ENCODE results near the gene CHP1. TPM values are rescaled to one million over a fixed set of nuclear protein-coding genes. Genes with fewer than 3 reads are reported as not detected.

Gene CHP1
- total RNA-seq, 1 experiment from 2014 or later, result 107 TPM

DNA sequence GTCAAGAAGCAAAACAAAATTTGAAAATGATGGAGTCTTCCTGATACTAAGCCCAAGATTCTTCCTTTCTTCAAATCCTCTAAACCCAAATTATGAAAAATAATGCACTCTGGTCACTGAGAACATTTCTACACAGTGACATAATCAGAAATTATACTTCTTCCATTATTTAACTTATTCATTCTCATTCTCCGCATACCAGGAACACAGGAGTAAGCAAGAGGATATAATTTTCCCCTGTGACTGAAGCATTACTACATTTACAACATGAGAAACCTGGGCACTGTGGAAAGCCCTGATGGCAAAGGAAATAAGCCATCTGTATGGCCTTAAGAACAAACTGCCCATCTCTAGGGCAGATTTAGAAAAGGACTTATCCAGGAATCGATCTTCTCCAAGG, 47.5 kb upstream of the CHP1 start:
- CTCF ChIA-PET, result no interaction called here
- 0 out of 2 replicates have a peak, but pooled peaks cover 5% of the 10 kb centered on the region for H3K4me1 ChIP-seq (ENCODE audit: insufficient read depth, low read length)
- POLR2A ChIA-PET (ENCODE audit: unreplicated experiment), result no interaction called here
- 0 out of 2 replicates have a peak overlapping the region, but pooled peaks have one; percentile 47 for H2AFZ ChIP-seq (ENCODE audit: low read length)
- H3K9me3 ChIP-seq (ENCODE audit: low read length), result no peaks in the 10 kb centered on the region
- no peak overlapping the region for H3K27ac ChIP-seq (ENCODE audit: low read length)
- intact Hi-C loops (cut with micrococcal nuclease), result loop anchor here (5.0 to 10.0 kb wide), 4 partner anchors 66 to 249 kb away; partner anchors contain the start of gene INO80
- no peak overlapping the region for H3K4me2 ChIP-seq (ENCODE audit: low read length)
- no peak overlapping the region for H3K9ac ChIP-seq (ENCODE audit: low read length)
- no peak for ATAC-seq
- no peaks in the 10 kb centered on the region for H3K27me3 ChIP-seq (ENCODE audit: low read length)
- no peaks in the 10 kb centered on the region for H3K9me2 ChIP-seq (replicated peaks; ENCODE audit: low read length)
- no peak overlapping the region for H3K4me3 ChIP-seq (ENCODE audit: low read length)
- no peaks in the 10 kb centered on the region for H3F3A ChIP-seq (ENCODE audit: low read length, unreplicated experiment)
- TF ChIP-seq EZH2phosphoT487 (IDR thresholded peaks at IDR 0.05; ENCODE audit: borderline replicate concordance, low read length) (no peak), EZH2 (IDR thresholded peaks at IDR 0.05; ENCODE audit: low read length, unreplicated experiment) (no peak), CTCF (conservative IDR thresholded peaks at IDR 0.05; ENCODE audit: low read depth, low read length) (no peak)
- DNase-seq, result no peak
- no peaks in the 10 kb centered on the region for H3K79me2 ChIP-seq (ENCODE audit: low read length)
- no peaks in the 10 kb centered on the region for H4K20me1 ChIP-seq (ENCODE audit: low read length)
- no peaks in the 10 kb centered on the region for H3K36me3 ChIP-seq (ENCODE audit: low read depth, low read length)
- no TSS peak for BruUV-seq (replicated peaks)

GRCh38 chr15:41194444-41194843, 36.6 kb upstream of the CHP1 start:
- POLR2A ChIA-PET (ENCODE audit: unreplicated experiment), result no interaction called here
- TF ChIP-seq CTCF (conservative IDR thresholded peaks at IDR 0.05; ENCODE audit: low read depth, low read length), result no peak
- TF ChIP-seq EZH2phosphoT487 (IDR thresholded peaks at IDR 0.05; ENCODE audit: borderline replicate concordance, low read length), result no peak
- no peak for TF ChIP-seq EZH2 (IDR thresholded peaks at IDR 0.05; ENCODE audit: low read length, unreplicated experiment)
- no peak overlapping the region for H3K9ac ChIP-seq (ENCODE audit: low read length)
- BruUV-seq (replicated peaks), result no TSS peak
- H3F3A ChIP-seq (ENCODE audit: low read length, unreplicated experiment), result no peaks in the 10 kb centered on the region
- H3K79me2 ChIP-seq (ENCODE audit: low read length), result no peaks in the 10 kb centered on the region
- H3K36me3 ChIP-seq (ENCODE audit: low read depth, low read length), result no peaks in the 10 kb centered on the region
- H4K20me1 ChIP-seq (ENCODE audit: low read length), result no peaks in the 10 kb centered on the region
- ATAC-seq, result no peak
- H3K27me3 ChIP-seq (ENCODE audit: low read length), result no peaks in the 10 kb centered on the region
- H3K9me3 ChIP-seq (ENCODE audit: low read length), result no peaks in the 10 kb centered on the region
- H3K27ac ChIP-seq (ENCODE audit: low read length), result no peak overlapping the region
- H3K4me2 ChIP-seq (ENCODE audit: low read length), result no peak overlapping the region
- intact Hi-C loops (cut with micrococcal nuclease), result no loop called here
- no peaks in the 10 kb centered on the region for H3K4me1 ChIP-seq (ENCODE audit: insufficient read depth, low read length)
- no peak for DNase-seq
- no peak overlapping the region for H2AFZ ChIP-seq (ENCODE audit: low read length)
- CTCF ChIA-PET, result interaction anchor here (0.6 kb wide), 1 partner anchor 244 kb away, joined by 5 read pairs; no protein-coding TSS in a partner anchor
- H3K9me2 ChIP-seq (replicated peaks; ENCODE audit: low read length), result no peaks in the 10 kb centered on the region
- H3K4me3 ChIP-seq (ENCODE audit: low read length), result no peak overlapping the region

GRCh38 chr15:41199470-41199869, 31.6 kb upstream of the CHP1 start:
- ATAC-seq, result no peak
- Histone ChIP-seq H3K4me3 (ENCODE audit: low read length) (no peak overlapping the region), H3K79me2 (ENCODE audit: low read length) (no peaks in the 10 kb centered on the region), H3K9me3 (ENCODE audit: low read length) (no peaks in the 10 kb centered on the region), H3K4me2 (ENCODE audit: low read length) (no peak overlapping the region), H3K9me2 (replicated peaks; ENCODE audit: low read length) (no peaks in the 10 kb centered on the region), H3K27ac (ENCODE audit: low read length) (no peak overlapping the region), H3K4me1 (ENCODE audit: insufficient read depth, low read length) (no peaks in the 10 kb centered on the region), H3K9ac (ENCODE audit: low read length) (no peak overlapping the region), H3K36me3 (ENCODE audit: low read depth, low read length) (no peaks in the 10 kb centered on the region), H4K20me1 (ENCODE audit: low read length) (no peaks in the 10 kb centered on the region), H2AFZ (ENCODE audit: low read length) (no peak overlapping the region), H3F3A (ENCODE audit: low read length, unreplicated experiment) (no peaks in the 10 kb centered on the region), H3K27me3 (ENCODE audit: low read length) (no peaks in the 10 kb centered on the region)
- BruUV-seq (replicated peaks), result no TSS peak
- POLR2A ChIA-PET (ENCODE audit: unreplicated experiment), result no interaction called here
- intact Hi-C loops (cut with micrococcal nuclease), result no loop called here
- DNase-seq, result no peak
- CTCF ChIA-PET, result no interaction called here
- TF ChIP-seq CTCF (conservative IDR thresholded peaks at IDR 0.05; ENCODE audit: low read depth, low read length), result no peak
- TF ChIP-seq EZH2phosphoT487 (IDR thresholded peaks at IDR 0.05; ENCODE audit: borderline replicate concordance, low read length), result no peak
- no peak for TF ChIP-seq EZH2 (IDR thresholded peaks at IDR 0.05; ENCODE audit: low read length, unreplicated experiment)
